ENCODE results near the gene MT1H.
"Not testable (repeated sequence)": the region's sequence is repeated elsewhere in the genome, so short reads cannot be mapped to it uniquely, and the experiment has no call there.

- TF ChIP-seq POLR3A (IDR thresholded peaks at IDR 0.05; ENCODE audit: borderline replicate concordance, extremely low read depth, insufficient read depth, insufficient read length); ZFP30 (CRISPR knock-in tag; IDR thresholded peaks at IDR 0.05; ENCODE audit: borderline replicate concordance); SAFB2 (IDR thresholded peaks at IDR 0.05; ENCODE audit: borderline replicate concordance, low read depth, low read length, severe bottlenecking); CTCF (IDR thresholded peaks at IDR 0.05 in 2 of 3, conservative IDR thresholded peaks at IDR 0.05 in 1 of 3; ENCODE audit: insufficient read depth in 2 of 3, low read depth in 1 of 3, low read length in 3 of 3); MYC (IDR thresholded peaks at IDR 0.05; ENCODE audit: low read depth, low read length); MYC (CRISPR knock-in tag; IDR thresholded peaks at IDR 0.05; ENCODE audit: borderline replicate concordance, low read depth); KLF10 (CRISPR knock-in tag; IDR thresholded peaks at IDR 0.05): not testable (repeated sequence)
- TF ChIP-seq, protein P1, sequence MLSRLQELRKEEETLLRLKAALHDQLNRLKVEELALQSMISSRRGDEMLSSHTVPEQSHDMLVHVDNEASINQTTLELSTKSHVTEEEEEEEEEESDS (CRISPR knock-in tag; IDR thresholded peaks at IDR 0.05), result not testable (repeated sequence)
These were observed 2.1 kb downstream of the MT1H start for GRCh38 chr16:56671691-56672090.

Data from K562 (cell line).